Inflammatory macrophage treated with lipopolysaccharide for 4 hours (primary cell): ENCODE results near the gene NEAT1.
"Not testable (repeated sequence)": the region's sequence is repeated elsewhere in the genome, so short reads cannot be mapped to it uniquely, and the experiment has no call there.

Experiments
- DNase-seq: peaks from one replicate; pipeline ENCODE4 v3.0.0-alpha.2; 2020

Gene NEAT1

GRCh38 chr11:65454696-65455456 is 32.3 kb downstream of the NEAT1 start:
- peak; percentile 92 for DNase-seq

- no peak for DNase-seq
Observed at GRCh38 chr11:65456418-65456817, 33.8 kb downstream of the NEAT1 start.

GRCh38 chr11:65459552-65459951 is 37.0 kb downstream of the NEAT1 start:
- no peak for DNase-seq

DNA sequence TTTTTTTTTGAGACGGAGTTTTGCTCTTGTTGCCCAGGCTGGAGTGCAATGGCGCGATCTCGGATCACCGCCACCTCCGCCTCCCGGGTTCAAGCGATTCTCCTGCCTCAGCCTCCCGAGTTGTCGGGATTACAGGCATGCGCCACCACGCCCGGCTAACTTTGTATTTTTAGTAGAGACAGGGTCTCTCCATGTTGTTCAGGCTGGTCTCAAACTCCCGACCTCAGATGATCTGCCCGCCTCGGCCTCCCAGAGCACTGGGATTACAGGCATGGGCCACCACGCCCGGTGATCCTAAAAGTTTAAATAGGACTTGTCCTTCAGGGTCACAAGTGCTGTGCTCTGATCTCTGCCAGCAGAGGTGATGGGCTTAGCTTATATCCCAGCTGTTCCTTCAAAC is 42.9 kb downstream of the NEAT1 start:
- DNase-seq, result not testable (repeated sequence)

DNA sequence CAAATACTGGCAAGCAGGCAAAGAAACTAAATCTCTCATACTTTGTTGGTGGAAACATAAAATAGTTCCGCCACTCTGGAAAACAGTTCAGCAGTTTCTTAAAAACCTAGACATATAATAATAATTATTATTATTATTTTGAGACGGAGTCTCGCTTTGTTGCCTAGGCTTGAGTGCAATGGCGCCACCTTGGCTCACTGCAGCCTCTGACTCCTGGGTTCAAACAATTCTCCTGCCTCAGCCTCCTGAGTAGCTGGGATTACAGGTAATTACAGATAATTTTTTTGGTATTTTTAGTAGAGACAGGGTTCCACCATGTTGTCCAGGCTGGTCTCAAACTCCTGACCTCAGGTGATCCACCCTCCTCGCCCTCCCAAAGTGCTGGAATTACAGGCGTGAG is 44.7 kb downstream of the NEAT1 start:
- not testable (repeated sequence) for DNase-seq

GRCh38 chr11:65468874-65469333 is 46.3 kb downstream of the NEAT1 start:
- DNase-seq, result peak; percentile 51

- DNase-seq, result no peak
Observed at GRCh38 chr11:65470433-65471049, 47.9 kb downstream of the NEAT1 start.

- peak; percentile 72 for DNase-seq
Observed at GRCh38 chr11:65471447-65471891, 48.9 kb downstream of the NEAT1 start.

- DNase-seq, result not testable (repeated sequence)
Observed at GRCh38 chr11:65472588-65473277, 50.1 kb downstream of the NEAT1 start.

GRCh38 chr11:65473278-65473860 is 50.8 kb downstream of the NEAT1 start:
- no peak for DNase-seq

DNA sequence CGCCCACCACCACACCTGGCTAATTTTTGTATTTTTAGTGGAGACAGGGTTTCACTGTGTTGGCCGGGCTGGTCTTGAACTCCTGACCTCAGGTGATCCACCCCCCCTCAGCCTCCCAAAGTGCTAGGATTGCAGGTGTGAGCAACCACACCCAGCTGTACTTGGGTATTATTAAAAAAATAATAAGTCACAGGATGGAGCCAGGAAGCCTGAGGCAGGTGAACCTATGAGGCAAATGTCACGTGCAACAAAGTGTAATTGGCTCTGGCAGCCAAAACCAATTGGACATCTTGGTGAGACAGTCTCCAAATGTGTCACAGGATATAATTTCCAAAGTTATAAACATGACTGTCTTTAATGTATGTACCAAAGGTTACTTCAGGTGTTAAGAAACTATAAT is 52.3 kb downstream of the NEAT1 start:
- no peak for DNase-seq

DNA sequence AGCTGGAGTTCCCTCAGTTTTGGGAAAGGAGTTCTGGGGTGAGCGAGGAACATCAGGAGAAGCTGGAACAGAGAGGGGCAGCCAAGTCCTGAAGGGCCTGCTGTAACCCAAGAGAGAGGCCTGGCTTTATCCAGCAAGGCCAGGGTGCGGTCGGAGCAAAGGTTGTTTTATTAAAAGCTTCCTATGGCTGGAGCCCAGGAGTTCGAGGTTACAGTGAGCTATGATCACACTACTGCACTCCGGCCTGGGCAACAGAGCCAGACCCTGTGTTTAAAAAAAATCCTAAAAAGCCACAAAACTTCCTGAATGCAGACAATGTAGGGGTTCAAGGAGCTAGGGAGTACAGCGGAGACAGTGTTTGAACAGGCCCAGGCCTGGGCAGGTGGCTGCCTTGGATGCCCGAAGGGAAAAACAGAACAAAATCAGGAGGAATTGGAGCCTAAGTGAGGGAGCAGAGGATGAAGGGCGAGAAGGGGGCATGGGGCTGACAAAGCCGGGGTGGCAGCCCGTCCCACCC is 54.1 kb downstream of the NEAT1 start:
- DNase-seq, result no peak

- peak; percentile 98 for DNase-seq
Observed at GRCh38 chr11:65477149-65477965, 54.8 kb downstream of the NEAT1 start.

DNA sequence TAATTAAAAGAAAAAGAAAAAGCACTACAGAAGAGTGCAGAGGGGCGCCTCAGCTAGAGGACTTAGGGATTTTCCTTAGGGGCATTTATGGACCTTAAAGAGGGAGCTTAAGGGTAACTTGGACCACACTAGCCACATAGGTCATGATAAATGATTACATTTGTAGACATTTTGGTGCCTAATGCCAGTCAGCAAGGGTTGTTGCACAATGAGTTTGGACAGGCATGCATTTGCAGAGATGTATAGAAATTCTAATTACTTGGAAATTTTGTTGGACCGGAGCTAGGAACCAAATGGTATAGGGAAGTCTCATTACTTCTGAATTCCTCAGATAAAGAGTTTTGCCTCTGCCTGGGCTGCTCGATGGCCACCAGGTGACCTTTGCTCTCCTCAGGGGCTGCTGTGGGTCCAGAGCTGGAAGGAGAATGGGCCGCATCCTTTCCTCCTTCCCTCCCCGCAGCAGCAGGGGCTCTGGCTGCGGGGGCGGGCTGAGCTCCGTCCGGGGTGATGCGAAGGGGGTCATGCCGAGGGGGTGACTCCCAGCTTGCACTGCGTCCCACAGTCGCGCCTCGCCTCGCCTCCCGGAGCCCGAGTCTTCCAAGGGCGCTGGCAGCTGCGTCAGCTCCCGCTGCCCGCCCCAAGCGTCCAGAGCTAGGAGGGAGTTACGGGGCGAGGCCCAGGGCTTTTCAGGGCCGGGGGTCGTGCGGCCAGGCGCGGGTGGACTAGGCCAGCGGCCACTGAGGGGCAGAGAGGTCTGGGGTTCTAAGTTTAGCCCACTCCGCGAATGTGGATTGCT is 56.0 kb downstream of the NEAT1 start:
- DNase-seq, result peak; percentile 41

DNA sequence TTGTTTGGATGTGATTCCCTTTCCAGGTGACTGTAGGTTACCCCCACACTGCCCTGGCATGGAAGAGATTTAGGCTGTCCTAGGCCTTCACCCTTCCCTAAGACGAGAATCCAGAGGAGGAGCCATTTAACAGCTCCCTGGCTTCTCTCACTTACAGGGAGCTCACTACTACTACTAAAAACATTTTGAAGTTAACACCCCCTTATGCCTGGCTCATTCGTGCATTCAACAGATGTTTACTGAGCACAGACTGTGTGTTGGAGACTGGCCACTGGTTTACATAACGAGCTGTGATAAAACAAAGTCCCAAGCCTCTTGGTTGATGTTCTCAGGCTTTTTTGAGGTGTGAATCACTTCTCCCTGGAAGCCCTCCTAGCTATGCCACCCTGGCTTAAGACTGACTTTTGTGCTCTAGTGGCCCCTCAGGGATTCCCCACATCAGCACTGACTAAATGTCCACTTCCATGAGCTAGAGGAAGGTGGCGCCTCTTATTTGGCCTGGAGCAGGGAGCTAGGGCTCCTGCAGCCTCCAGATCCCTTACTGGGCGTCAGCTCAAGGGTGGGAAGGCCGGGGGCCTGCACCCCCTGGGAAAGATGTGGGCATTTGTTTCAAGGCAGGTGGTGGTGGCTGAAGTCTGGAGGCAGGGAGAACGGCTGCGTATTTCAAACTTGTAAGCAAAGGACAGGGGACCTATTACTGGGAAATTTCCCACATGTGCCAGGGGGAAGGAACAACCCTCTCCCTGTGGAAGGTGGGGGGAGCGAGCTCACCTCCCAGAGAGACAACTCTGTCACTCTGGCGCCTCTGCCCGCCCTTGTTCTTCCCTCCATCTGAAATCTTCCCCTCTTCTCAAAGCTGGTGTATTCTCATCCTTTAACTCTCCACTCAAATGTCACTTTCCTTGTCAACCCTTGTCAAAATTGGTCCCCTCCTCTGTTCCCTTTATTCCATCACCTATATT is 56.9 kb downstream of the NEAT1 start:
- DNase-seq, result peak; percentile 41

DNA sequence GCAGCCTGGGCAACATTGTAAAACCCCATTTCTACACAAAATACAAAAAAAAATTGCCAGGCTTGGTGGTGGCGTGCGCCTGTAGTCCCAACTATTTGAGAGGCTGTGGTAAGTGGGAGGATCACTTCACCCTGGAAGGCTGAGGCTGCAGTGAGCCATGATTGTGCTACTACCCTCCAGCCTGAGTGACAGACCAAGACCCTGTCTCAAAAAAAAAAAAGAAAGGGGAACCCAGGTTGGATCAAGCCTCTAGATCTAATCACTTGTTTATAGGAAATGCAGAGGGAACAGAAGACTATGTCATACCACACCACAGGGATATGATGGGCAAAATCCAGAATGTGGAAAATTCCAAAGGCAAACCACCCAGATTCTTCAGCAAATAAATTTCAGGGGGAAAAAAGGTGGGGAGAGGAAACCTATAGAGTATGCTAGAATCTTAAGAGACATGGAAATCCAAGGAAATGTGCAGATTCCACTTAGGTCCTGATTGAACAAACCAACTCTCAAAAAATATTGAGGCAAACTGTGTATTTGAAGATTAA is 59.8 kb downstream of the NEAT1 start:
- DNase-seq, result no peak

GRCh38 chr11:65485920-65486219 is 63.3 kb downstream of the NEAT1 start:
- no peak for DNase-seq

DNA sequence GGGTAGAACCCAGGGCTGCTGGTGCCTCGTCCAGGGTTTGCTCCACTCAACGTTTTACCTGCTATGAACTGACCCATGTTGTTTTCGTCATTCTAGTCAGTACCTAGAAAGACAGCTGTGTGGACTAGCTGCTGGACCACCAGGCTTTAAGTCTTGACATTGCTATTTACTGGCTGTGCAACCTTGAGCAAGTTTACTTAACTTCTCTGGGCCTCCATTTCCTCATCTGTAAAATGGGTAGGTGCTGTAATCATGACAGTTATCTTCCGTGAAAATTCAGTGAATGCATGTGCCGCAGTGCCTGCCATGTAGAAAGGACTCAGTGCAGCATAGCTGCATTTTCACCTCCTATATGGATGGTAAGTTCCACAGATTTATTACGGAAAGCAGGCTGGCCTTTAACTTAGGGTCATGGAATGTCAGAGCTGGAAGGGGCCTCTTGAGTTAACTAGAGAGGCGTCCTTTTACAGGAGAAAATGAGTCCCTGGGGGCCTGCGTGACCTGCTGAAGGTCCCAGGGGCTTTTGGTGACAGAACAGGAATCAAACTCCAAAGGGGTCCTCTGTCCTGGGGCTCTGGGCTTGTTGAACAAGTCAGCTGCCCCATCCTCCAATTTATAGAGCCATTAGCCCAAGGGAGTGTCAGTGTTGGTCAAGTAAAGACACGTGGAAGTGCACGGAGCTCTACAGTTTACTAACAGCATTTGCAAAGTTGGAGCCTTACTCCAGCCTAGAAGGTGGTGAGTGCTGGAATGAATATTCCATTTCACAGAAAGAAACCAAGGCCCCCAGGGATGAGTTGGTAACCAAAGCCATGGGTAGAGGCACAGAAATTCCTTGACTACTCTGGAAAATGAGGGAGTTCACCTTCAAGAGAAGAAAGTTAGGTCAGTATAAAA is 64.2 kb downstream of the NEAT1 start:
- DNase-seq, result no peak
